Measurements from ENCODE around the gene CHD6. TPM values are rescaled to one million over a fixed set of nuclear protein-coding genes. Genes with fewer than 3 reads are reported as not detected.
A peak's percentile ranks its signal among the peaks of the same experiment; 100 is the strongest.

Gene CHD6
- total RNA-seq, 1 experiment from 2014 or later = 27.7 TPM

GRCh38 chr20:41428285-41428684, 189.9 kb downstream of the CHD6 start:
- in situ Hi-C loops (cut with HindIII; ENCODE audit: low pct_unique_long_range_greater_than_20kb, low sequenced_read_pairs) = no loop called here
- no peak for DNase-seq (ENCODE audit: low read depth, low spot score)

- no peak for DNase-seq (ENCODE audit: low read depth, low spot score)
- in situ Hi-C loops (cut with HindIII; ENCODE audit: low pct_unique_long_range_greater_than_20kb, low sequenced_read_pairs) = no loop called here
Measured at GRCh38 chr20:41427833-41428232, 190.3 kb downstream of the CHD6 start.

- in situ Hi-C loops (cut with HindIII; ENCODE audit: low pct_unique_long_range_greater_than_20kb, low sequenced_read_pairs) = no loop called here
- DNase-seq (ENCODE audit: low read depth, low spot score) = no peak
Measured at GRCh38 chr20:41426976-41427375, 191.2 kb downstream of the CHD6 start.

GRCh38 chr20:41426086-41426830, 191.9 kb downstream of the CHD6 start:
- no peak for DNase-seq (ENCODE audit: low read depth, low spot score)
- in situ Hi-C loops (cut with HindIII; ENCODE audit: low pct_unique_long_range_greater_than_20kb, low sequenced_read_pairs) = no loop called here

- DNase-seq (ENCODE audit: low read depth, low spot score) = peak; percentile 54
- in situ Hi-C loops (cut with HindIII; ENCODE audit: low pct_unique_long_range_greater_than_20kb, low sequenced_read_pairs) = no loop called here
Measured at GRCh38 chr20:41425180-41425884, 192.8 kb downstream of the CHD6 start.

GRCh38 chr20:41424546-41424945, 193.6 kb downstream of the CHD6 start:
- DNase-seq (ENCODE audit: low read depth, low spot score) = no peak
- in situ Hi-C loops (cut with HindIII; ENCODE audit: low pct_unique_long_range_greater_than_20kb, low sequenced_read_pairs) = no loop called here

GRCh38 chr20:41424011-41424410, 194.2 kb downstream of the CHD6 start:
- in situ Hi-C loops (cut with HindIII; ENCODE audit: low pct_unique_long_range_greater_than_20kb, low sequenced_read_pairs) = no loop called here
- no peak for DNase-seq (ENCODE audit: low read depth, low spot score)

- in situ Hi-C loops (cut with HindIII; ENCODE audit: low pct_unique_long_range_greater_than_20kb, low sequenced_read_pairs) = no loop called here
- no peak for DNase-seq (ENCODE audit: low read depth, low spot score)
Measured at GRCh38 chr20:41422953-41423352, 195.2 kb downstream of the CHD6 start.

GRCh38 chr20:41418739-41419293, 199.4 kb downstream of the CHD6 start:
- no peak for DNase-seq (ENCODE audit: low read depth, low spot score)
- in situ Hi-C loops (cut with HindIII; ENCODE audit: low pct_unique_long_range_greater_than_20kb, low sequenced_read_pairs) = no loop called here

GRCh38 chr20:41418031-41418430, 200.1 kb downstream of the CHD6 start:
- no peak for DNase-seq (ENCODE audit: low read depth, low spot score)
- in situ Hi-C loops (cut with HindIII; ENCODE audit: low pct_unique_long_range_greater_than_20kb, low sequenced_read_pairs) = no loop called here

- DNase-seq (ENCODE audit: low read depth, low spot score) = no peak
- in situ Hi-C loops (cut with HindIII; ENCODE audit: low pct_unique_long_range_greater_than_20kb, low sequenced_read_pairs) = no loop called here
Measured at GRCh38 chr20:41415191-41415590, 203.0 kb downstream of the CHD6 start.

- DNase-seq (ENCODE audit: low read depth, low spot score) = no peak
- in situ Hi-C loops (cut with HindIII; ENCODE audit: low pct_unique_long_range_greater_than_20kb, low sequenced_read_pairs) = no loop called here
Measured at GRCh38 chr20:41413169-41413568, 205.0 kb downstream of the CHD6 start.

- no peak for DNase-seq (ENCODE audit: low read depth, low spot score)
- in situ Hi-C loops (cut with HindIII; ENCODE audit: low pct_unique_long_range_greater_than_20kb, low sequenced_read_pairs) = no loop called here
Measured at GRCh38 chr20:41412324-41413120, 205.7 kb downstream of the CHD6 start.

GRCh38 chr20:41411391-41411847, 206.8 kb downstream of the CHD6 start:
- DNase-seq (ENCODE audit: low read depth, low spot score) = peak; percentile 36
- in situ Hi-C loops (cut with HindIII; ENCODE audit: low pct_unique_long_range_greater_than_20kb, low sequenced_read_pairs) = no loop called here

- no peak for DNase-seq (ENCODE audit: low read depth, low spot score)
- in situ Hi-C loops (cut with HindIII; ENCODE audit: low pct_unique_long_range_greater_than_20kb, low sequenced_read_pairs) = no loop called here
Measured at GRCh38 chr20:41408986-41409385, 209.2 kb downstream of the CHD6 start.

- in situ Hi-C loops (cut with HindIII; ENCODE audit: low pct_unique_long_range_greater_than_20kb, low sequenced_read_pairs) = no loop called here
- no peak for DNase-seq (ENCODE audit: low read depth, low spot score)
Measured at GRCh38 chr20:41408156-41408794, 209.9 kb downstream of the CHD6 start.

- no peak for DNase-seq (ENCODE audit: low read depth, low spot score)
- in situ Hi-C loops (cut with HindIII; ENCODE audit: low pct_unique_long_range_greater_than_20kb, low sequenced_read_pairs) = no loop called here
Measured at GRCh38 chr20:41407607-41408006, 210.6 kb downstream of the CHD6 start.
